ENCODE measurements around the gene PTPRF.

PTPRF gene

DNA sequence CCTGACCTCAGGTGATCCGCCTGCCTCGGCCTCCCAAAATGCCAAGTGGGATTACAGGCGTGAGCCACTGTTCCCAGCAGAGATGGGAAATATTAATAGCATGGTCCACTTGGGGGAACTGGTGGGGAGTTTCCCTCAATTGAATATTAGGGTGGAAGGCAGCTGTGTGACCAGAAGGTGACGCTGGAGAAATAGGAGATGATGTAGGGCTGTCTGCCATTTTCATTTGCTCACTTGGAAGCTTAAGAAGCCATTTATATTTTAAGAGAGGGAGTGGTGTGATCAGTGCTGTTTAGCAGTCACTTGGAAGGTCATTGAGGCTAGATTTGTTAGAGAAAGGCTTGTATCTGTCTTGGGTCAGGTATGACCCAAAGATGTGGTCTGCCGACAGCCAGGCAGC lies 139.2 kb downstream of the PTPRF start:
- no peak for DNase-seq (ENCODE audit: low spot score)

GRCh38 chr1:43671193-43671592 lies 140.5 kb downstream of the PTPRF start:
- no peak for DNase-seq (ENCODE audit: low spot score)

GRCh38 chr1:43671626-43672330 lies 141.1 kb downstream of the PTPRF start:
- DNase-seq (ENCODE audit: low spot score) = no peak

DNA sequence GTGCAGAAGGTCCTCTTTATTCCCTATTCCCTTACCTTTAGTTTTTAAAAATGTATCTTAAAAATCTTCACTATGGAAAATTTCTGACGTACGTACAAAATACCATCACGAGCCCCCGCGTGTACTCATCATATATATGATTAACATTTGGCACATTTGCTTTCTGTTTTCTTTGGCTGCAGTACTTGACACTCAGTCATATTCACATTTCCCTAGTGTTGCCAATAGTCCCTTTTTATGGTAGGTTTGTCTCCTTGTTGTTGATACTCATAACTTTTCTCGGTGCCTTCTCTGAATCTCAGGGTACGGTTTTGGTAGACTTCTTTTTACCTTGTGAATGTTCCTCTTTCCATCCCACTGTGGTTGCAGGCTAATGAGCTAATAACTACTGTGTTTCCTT lies 142.6 kb downstream of the PTPRF start:
- DNase-seq (ENCODE audit: low spot score) = no peak

All from putamen (tissue), 1 donor.